Activated T-cell treated with anti-CD3 and anti-CD28 coated beads, Interleukin-2, amount 50 U/mL, for 48 hours (primary cell): ENCODE results near the gene TMC7.
"Not testable (repeated sequence)": the region's sequence is repeated elsewhere in the genome, so short reads cannot be mapped to it uniquely, and the experiment has no call there.

ENCODE experiments used
- DNase-seq, 2 experiments: peaks; one replicate each; pipeline ENCODE4 v3.0.0-alpha.2; 2020

Gene TMC7

GRCh38 chr16:18984435-18985005, 786 bp downstream of the TMC7 start:
- no peak for DNase-seq

DNA sequence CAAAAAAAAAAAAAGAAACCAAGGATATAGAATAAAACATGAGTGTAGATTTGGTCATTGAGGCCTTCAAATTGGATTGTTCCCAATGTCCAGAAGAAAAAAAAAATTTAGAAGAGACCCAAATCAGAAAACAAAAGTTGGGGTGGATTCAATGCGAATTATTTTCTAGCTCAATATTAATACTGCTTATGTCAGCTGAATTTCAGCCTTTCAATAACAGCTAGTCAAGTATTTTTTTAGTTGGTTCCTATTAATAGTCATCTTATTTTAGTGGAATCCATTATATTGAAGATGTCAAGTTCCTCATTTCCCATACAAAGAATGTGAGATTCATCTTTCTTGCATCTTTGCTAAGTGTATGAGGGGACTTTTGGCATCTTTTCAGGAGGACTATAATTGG, 1.5 kb downstream of the TMC7 start:
- not testable (repeated sequence) for DNase-seq

GRCh38 chr16:18991731-18992130, 8.0 kb downstream of the TMC7 start:
- DNase-seq, result not testable (repeated sequence)

DNA sequence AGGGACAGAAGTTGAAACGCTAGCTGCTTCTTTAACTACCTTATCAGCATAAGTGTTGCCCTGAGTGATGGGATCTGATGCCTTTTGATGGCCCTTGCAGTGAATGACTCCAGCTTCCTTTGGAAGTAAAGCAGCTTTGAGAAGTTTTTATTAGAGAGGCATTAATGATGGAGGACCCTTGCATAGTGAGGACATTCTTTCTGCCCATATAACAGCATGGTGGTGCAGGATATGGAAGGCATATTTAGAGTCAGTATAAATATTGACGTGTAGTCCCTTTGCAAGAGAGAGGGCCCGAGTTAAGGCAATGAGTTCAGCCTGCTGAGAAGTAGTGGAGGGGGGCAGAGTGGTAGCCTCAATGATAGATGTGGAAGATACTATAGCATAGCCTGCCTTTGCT, 9.8 kb downstream of the TMC7 start:
- not testable (repeated sequence) for DNase-seq

GRCh38 chr16:18994181-18994580, 10.4 kb downstream of the TMC7 start:
- not testable (repeated sequence) for DNase-seq

GRCh38 chr16:18995406-18995805, 11.7 kb downstream of the TMC7 start:
- not testable (repeated sequence) for DNase-seq

DNA sequence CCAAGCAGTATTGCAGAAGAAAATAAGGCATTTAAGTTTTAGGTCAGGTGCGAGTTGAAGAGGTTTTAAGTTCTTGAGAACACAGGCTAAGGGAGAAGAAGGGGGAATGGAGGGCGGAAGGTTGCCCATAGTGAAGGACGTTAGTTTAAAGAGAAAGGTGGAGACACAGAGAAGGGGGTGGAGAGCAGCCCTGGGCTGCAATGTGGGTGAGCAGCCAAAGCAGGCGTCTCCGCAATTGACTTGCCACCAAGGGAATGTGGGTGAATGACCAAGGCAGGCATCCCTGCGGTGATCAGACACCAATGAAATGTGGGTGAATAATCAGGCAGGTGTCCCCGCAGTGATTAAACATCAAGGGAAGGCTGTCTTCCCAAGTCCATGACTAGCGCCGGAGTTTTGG, 12.8 kb downstream of the TMC7 start:
- not testable (repeated sequence) for DNase-seq

DNA sequence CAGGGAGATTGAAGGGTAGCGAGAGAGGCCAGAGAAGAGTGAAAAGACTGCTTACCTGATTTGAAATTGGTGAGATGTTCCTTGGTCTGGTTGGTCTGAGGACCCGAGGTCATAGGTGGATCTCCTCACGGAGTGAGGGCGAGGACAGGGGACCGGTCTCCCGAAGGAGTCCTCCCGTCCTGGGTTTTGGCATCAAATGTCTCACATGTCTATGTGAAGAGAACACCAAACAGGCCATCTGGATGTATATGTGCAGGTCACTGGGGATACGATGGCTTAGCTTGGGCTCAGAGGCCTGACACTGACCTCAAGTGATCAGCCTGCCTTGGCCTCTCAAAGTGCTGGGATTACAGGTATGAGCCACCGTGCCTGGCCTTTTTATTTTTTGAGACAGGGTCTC, 13.3 kb downstream of the TMC7 start:
- DNase-seq, result not testable (repeated sequence)

DNA sequence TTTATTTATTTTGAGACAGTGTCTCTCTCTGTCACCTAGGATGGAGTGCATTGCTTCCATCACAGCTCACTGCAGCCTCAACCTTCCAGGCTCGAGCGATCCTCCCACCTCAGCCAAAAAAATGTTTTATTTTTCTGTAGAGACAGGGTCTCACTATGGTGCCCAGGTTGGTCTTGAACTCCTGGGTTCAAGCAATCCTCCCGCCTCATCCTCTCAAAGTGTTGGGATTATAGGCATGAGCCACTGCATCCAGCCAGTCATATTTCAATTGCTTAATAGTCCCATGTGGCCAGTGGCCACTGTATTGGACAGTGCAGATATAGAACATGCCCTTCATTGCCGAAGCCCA, 15.3 kb downstream of the TMC7 start:
- DNase-seq, result no peak

- DNase-seq, result no peak
Observed at GRCh38 chr16:19001788-19002187, 18.1 kb downstream of the TMC7 start.

- no peak for DNase-seq
Observed at GRCh38 chr16:19003935-19004334, 20.2 kb downstream of the TMC7 start.

GRCh38 chr16:19005561-19006445, 22.1 kb downstream of the TMC7 start:
- DNase-seq, result no peak

- no peak for DNase-seq
Observed at GRCh38 chr16:19006446-19007315, 22.9 kb downstream of the TMC7 start.

- DNase-seq, result no peak
Observed at GRCh38 chr16:19008245-19009169, 24.8 kb downstream of the TMC7 start.

DNA sequence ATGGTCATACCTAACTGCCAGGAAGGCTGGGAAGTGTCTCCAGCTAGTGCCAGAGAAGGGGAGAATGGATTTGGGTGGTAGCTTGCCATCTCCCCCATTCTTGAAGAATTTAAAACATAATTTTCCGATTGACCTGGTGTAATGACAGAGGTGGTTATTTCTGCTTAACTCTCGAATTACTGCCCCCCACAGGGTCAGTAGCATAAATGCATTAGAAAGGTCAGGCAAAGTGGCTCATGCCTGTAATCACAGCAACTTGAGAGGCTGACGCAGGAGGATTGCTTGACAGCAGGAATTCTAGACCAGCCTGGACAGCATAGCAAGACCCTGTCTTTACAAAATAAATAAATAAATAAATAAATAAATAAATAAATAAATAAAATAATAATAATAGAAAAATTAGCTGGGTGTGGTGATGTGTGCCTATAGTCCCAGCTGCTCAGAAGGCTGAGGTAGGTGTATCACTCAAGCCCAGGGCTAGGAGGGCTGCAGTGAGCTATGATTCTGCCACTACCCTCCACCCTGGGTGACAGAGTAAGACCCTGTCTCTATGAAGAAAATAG, 27.5 kb downstream of the TMC7 start:
- no peak for DNase-seq

- DNase-seq, result no peak
Observed at GRCh38 chr16:19014461-19014860, 30.7 kb downstream of the TMC7 start.

DNA sequence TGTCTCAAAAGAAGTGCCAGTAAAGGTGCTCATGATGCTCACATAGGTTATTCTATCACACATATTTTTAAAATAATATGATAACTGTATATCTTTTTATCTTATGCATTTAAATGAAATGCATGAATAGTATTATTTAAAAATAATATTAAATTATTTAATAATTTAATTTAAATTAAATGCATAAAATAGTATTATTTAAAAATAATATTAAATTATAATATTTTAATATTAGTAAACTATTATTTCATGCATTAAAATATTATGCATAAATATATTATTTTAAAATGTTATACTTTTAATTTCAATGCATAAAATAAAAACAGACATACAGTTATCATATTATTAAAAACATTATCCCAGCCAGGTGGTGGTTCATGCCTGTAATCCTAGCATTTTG, 33.4 kb downstream of the TMC7 start:
- no peak for DNase-seq

- no peak for DNase-seq
Observed at GRCh38 chr16:19020689-19021088, 37.0 kb downstream of the TMC7 start.

GRCh38 chr16:19021747-19022146, 38.0 kb downstream of the TMC7 start:
- DNase-seq, result no peak

DNA sequence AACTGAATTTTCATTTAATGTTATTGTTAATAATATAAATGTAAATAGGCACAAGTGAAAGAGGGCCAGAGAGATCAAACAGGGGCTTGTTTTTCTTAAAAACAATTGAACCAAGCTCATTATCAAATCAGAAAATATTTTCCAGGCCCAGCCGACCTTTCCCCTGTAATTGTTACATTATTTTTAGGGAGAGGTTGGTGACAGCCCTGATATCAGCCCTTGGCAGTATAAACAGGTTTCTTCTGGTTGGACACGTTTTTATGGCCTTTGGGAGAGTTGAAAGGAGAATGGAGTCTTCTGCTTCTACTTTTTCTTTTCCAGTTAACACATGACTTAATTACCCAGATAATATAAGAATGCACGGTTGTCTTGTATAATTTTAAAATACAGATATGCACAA, 43.7 kb downstream of the TMC7 start:
- no peak for DNase-seq

GRCh38 chr16:19029980-19030379, 46.2 kb downstream of the TMC7 start:
- DNase-seq, result no peak

GRCh38 chr16:19031738-19032137, 48.0 kb downstream of the TMC7 start:
- no peak for DNase-seq
